ENCODE results near the gene ROPN1L. TPM values are rescaled to one million over a fixed set of nuclear protein-coding genes. Genes with fewer than 3 reads are reported as not detected.
"Not testable (repeated sequence)": the region's sequence is repeated elsewhere in the genome, so short reads cannot be mapped to it uniquely, and the experiment has no call there.

The ROPN1L gene
- total RNA-seq, 1 experiment from 2014 or later = not detected

DNA sequence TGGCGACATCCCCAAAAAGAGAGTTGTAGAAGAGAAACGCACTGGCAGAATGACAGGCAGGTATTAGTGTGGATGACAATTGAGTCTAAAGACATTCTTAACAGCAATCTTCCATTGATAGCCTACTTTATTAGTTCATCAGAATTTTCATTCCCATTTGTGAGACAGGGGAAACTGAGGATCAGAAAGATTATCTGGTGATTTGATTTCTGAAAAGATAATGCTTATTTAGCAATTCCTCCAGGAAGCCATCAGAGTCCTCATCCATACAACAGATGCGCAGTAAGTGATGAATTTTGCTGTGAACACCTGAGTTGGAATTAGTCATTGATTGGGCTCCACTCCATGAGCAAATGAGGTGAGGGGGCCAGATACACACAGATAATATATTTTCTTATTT is 64.9 kb downstream of the ROPN1L start:
- H3K9me2 ChIP-seq (replicated peaks; ENCODE audit: insufficient read depth, low read length) = no peaks in the 10 kb centered on the region
- H3K79me2 ChIP-seq (ENCODE audit: low read length) = no peaks in the 10 kb centered on the region
- H4K20me1 ChIP-seq (ENCODE audit: insufficient read depth, low read depth, low read length) = no peaks in the 10 kb centered on the region
- no peak overlapping the region for H3K9ac ChIP-seq (ENCODE audit: low read length)
- no peak overlapping the region for H3K4me3 ChIP-seq (ENCODE audit: low read length)
- H3K27ac ChIP-seq (ENCODE audit: low read length) = no peak overlapping the region
- no peaks in the 10 kb centered on the region for H3K27me3 ChIP-seq (ENCODE audit: low read length)
- no peak for DNase-seq
- H3K9me3 ChIP-seq (ENCODE audit: low read length) = no peaks in the 10 kb centered on the region
- no peak overlapping the region for H2AFZ ChIP-seq (ENCODE audit: low read length)
- no peaks in the 10 kb centered on the region for H3K36me3 ChIP-seq (ENCODE audit: insufficient read depth, low read length)
- H3K4me2 ChIP-seq (ENCODE audit: low read depth, low read length, poor library complexity, severe bottlenecking) = no peak overlapping the region
- peaks cover 21% of the 10 kb centered on the region for H3K4me1 ChIP-seq (ENCODE audit: low read length)

DNA sequence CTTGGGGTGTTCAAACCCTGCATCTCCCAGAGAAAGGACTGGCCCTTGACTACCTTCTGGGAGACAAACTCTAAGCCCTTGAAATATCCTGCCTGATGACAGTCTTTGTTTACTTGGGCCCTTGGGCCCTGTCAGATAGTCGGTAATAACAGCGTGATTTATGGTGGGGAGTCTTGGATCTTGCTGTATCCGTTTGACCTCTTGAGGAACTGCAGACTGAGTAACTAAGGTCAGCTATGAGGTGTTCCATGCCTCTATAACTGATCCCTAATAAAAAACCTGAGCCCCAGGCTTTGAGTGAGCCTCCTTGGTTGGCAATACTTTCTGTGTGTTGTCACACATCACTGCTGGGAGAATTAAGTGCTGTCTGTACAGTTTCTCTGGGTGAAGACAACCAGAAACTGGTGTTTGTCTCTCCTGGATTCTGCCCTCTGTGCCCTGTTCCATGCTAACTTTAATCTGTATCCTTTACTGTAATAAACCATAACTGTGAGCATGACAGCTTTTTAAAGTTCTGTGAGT is 66.0 kb downstream of the ROPN1L start:
- H4K20me1 ChIP-seq (ENCODE audit: insufficient read depth, low read depth, low read length) = no peaks in the 10 kb centered on the region
- no peaks in the 10 kb centered on the region for H3K27me3 ChIP-seq (ENCODE audit: low read length)
- H3K9ac ChIP-seq (ENCODE audit: low read length) = no peak overlapping the region
- no peak overlapping the region for H2AFZ ChIP-seq (ENCODE audit: low read length)
- H3K9me2 ChIP-seq (replicated peaks; ENCODE audit: insufficient read depth, low read length) = no peaks in the 10 kb centered on the region
- peaks cover 21% of the 10 kb centered on the region for H3K4me1 ChIP-seq (ENCODE audit: low read length)
- H3K27ac ChIP-seq (ENCODE audit: low read length) = no peak overlapping the region
- H3K9me3 ChIP-seq (ENCODE audit: low read length) = no peaks in the 10 kb centered on the region
- no peaks in the 10 kb centered on the region for H3K79me2 ChIP-seq (ENCODE audit: low read length)
- no peak overlapping the region for H3K4me2 ChIP-seq (ENCODE audit: low read depth, low read length, poor library complexity, severe bottlenecking)
- no peak overlapping the region for H3K4me3 ChIP-seq (ENCODE audit: low read length)
- no peaks in the 10 kb centered on the region for H3K36me3 ChIP-seq (ENCODE audit: insufficient read depth, low read length)
- no peak for DNase-seq

DNA sequence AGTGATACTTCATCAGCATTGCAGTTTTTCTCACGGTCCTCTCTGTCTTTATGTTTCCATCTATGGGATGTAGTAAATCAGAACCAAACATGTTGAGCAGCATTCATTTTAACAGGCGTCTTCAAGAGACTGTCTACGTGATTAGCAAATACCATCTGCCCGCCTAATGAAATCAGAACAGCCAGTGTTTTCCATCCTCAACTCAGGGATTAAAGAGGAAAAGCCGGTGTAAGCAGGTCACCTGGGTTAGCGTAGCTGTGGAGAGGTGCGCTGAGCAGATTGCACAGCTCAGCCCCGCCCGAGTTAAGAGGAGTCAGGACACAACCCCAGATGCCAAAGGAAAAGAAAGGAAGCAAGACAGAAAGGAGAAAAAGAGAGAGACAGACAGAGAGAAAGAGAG is 67.9 kb downstream of the ROPN1L start:
- Histone ChIP-seq H4K20me1 (ENCODE audit: insufficient read depth, low read depth, low read length) (no peaks in the 10 kb centered on the region), H3K4me3 (ENCODE audit: low read length) (no peak overlapping the region), H3K9ac (ENCODE audit: low read length) (no peak overlapping the region), H3K36me3 (ENCODE audit: insufficient read depth, low read length) (no peaks in the 10 kb centered on the region), H2AFZ (ENCODE audit: low read length) (no peak overlapping the region), H3K79me2 (ENCODE audit: low read length) (no peaks in the 10 kb centered on the region), H3K9me2 (replicated peaks; ENCODE audit: insufficient read depth, low read length) (no peaks in the 10 kb centered on the region), H3K4me2 (ENCODE audit: low read depth, low read length, poor library complexity, severe bottlenecking) (no peak overlapping the region), H3K27me3 (ENCODE audit: low read length) (no peaks in the 10 kb centered on the region), H3K4me1 (ENCODE audit: low read length) (peaks cover 13% of the 10 kb centered on the region), H3K9me3 (ENCODE audit: low read length) (no peaks in the 10 kb centered on the region), H3K27ac (ENCODE audit: low read length) (no peak overlapping the region)
- no peak for DNase-seq

- no peaks in the 10 kb centered on the region for H3K4me1 ChIP-seq (ENCODE audit: low read length)
- no peak overlapping the region for H3K9ac ChIP-seq (ENCODE audit: low read length)
- no peaks in the 10 kb centered on the region for H3K79me2 ChIP-seq (ENCODE audit: low read length)
- no peak overlapping the region for H3K4me3 ChIP-seq (ENCODE audit: low read length)
- H3K4me2 ChIP-seq (ENCODE audit: low read depth, low read length, poor library complexity, severe bottlenecking) = no peak overlapping the region
- H3K36me3 ChIP-seq (ENCODE audit: insufficient read depth, low read length) = no peaks in the 10 kb centered on the region
- no peak overlapping the region for H2AFZ ChIP-seq (ENCODE audit: low read length)
- no peaks in the 10 kb centered on the region for H3K27me3 ChIP-seq (ENCODE audit: low read length)
- no peaks in the 10 kb centered on the region for H3K9me3 ChIP-seq (ENCODE audit: low read length)
- H4K20me1 ChIP-seq (ENCODE audit: insufficient read depth, low read depth, low read length) = no peaks in the 10 kb centered on the region
- no peak overlapping the region for H3K27ac ChIP-seq (ENCODE audit: low read length)
- no peaks in the 10 kb centered on the region for H3K9me2 ChIP-seq (replicated peaks; ENCODE audit: insufficient read depth, low read length)
- DNase-seq = no peak
Observed at GRCh38 chr5:10511741-10512640, 70.3 kb downstream of the ROPN1L start.

GRCh38 chr5:10513501-10514442 is 72.1 kb downstream of the ROPN1L start:
- H3K9me3 ChIP-seq (ENCODE audit: low read length) = no peaks in the 10 kb centered on the region
- no peaks in the 10 kb centered on the region for H3K36me3 ChIP-seq (ENCODE audit: insufficient read depth, low read length)
- H2AFZ ChIP-seq (ENCODE audit: low read length) = no peak overlapping the region
- no peak overlapping the region for H3K4me3 ChIP-seq (ENCODE audit: low read length)
- no peaks in the 10 kb centered on the region for H3K79me2 ChIP-seq (ENCODE audit: low read length)
- no peaks in the 10 kb centered on the region for H3K9me2 ChIP-seq (replicated peaks; ENCODE audit: insufficient read depth, low read length)
- no peaks in the 10 kb centered on the region for H4K20me1 ChIP-seq (ENCODE audit: insufficient read depth, low read depth, low read length)
- H3K4me2 ChIP-seq (ENCODE audit: low read depth, low read length, poor library complexity, severe bottlenecking) = no peak overlapping the region
- no peak overlapping the region for H3K9ac ChIP-seq (ENCODE audit: low read length)
- no peak overlapping the region for H3K27ac ChIP-seq (ENCODE audit: low read length)
- no peak for DNase-seq
- no peaks in the 10 kb centered on the region for H3K4me1 ChIP-seq (ENCODE audit: low read length)
- no peaks in the 10 kb centered on the region for H3K27me3 ChIP-seq (ENCODE audit: low read length)

GRCh38 chr5:10514572-10514971 is 72.9 kb downstream of the ROPN1L start:
- H3K27ac ChIP-seq (ENCODE audit: low read length); H3K9ac ChIP-seq (ENCODE audit: low read length); H3K4me3 ChIP-seq (ENCODE audit: low read length); H3K4me2 ChIP-seq (ENCODE audit: low read depth, low read length, poor library complexity, severe bottlenecking); H3K27me3 ChIP-seq (ENCODE audit: low read length); H4K20me1 ChIP-seq (ENCODE audit: insufficient read depth, low read depth, low read length); H3K4me1 ChIP-seq (ENCODE audit: low read length); H3K9me3 ChIP-seq (ENCODE audit: low read length); H3K79me2 ChIP-seq (ENCODE audit: low read length); DNase-seq; H2AFZ ChIP-seq (ENCODE audit: low read length); H3K36me3 ChIP-seq (ENCODE audit: insufficient read depth, low read length); H3K9me2 ChIP-seq (replicated peaks; ENCODE audit: insufficient read depth, low read length): not testable (repeated sequence)

Small RNA genes within 50 kb of the gene (small RNA-seq; reads per million reads assigned to genes)
- not detected for gene MIR6131

Other genes starting within 250 kb of the ROPN1L start
- gene ATPSCKMT, start 192.0 kb upstream of the ROPN1L start, total RNA-seq (2014; rRNA removed; shearing (Covaris generic); ENCODE audit: low replicate concordance) = 4.4 and 13.5 TPM in 2 replicates
- gene CCT5, start 191.6 kb upstream of the ROPN1L start, total RNA-seq (2014; rRNA removed; shearing (Covaris generic); ENCODE audit: low replicate concordance) = 319 and 381 TPM in 2 replicates
- gene CMBL, start 134.0 kb upstream of the ROPN1L start, total RNA-seq (2014; rRNA removed; shearing (Covaris generic); ENCODE audit: low replicate concordance) = not detected in 2 replicates
- 38.0 and 88.4 TPM in 2 replicates for gene MARCHF6, start 88.2 kb upstream of the ROPN1L start, total RNA-seq (2014; rRNA removed; shearing (Covaris generic); ENCODE audit: low replicate concordance)
- 0.48 and 0.90 TPM in 2 replicates for gene ANKRD33B, start 122.2 kb downstream of the ROPN1L start, total RNA-seq (2014; rRNA removed; shearing (Covaris generic); ENCODE audit: low replicate concordance)